GM23338 (cell line): Measurements from ENCODE around the gene UGT1A7. TPM values are rescaled to one million over a fixed set of nuclear protein-coding genes. Genes with fewer than 3 reads are reported as not detected.

ENCODE experiments used
- polyA plus RNA-seq: library from polyadenylated mRNA; unstranded; fragments of >200 nt; fragmentation: Nextera tagmentation; extraction: Ambion mirVana; gene quantifications from 2 replicates; pipeline ENCODE4 v1.2.1, GENCODE V29; 2016
- total RNA-seq: library from RNA; depleted of rRNA; stranded (reverse); fragments of >200 nt; shearing (Covaris generic); gene quantifications from 2 replicates; pipeline ENCODE4 v1.2.3, GENCODE V29; 2014; rRNA removed

Gene UGT1A7
- total and polyA plus RNA-seq, 2 experiments from 2014 or later, result not detected

Other genes starting within 250 kb of the UGT1A7 start
- 11.7 and 13.5 TPM in 2 replicates for gene USP40, start 115.1 kb upstream of the UGT1A7 start, total RNA-seq
- gene USP40, start 115.1 kb upstream of the UGT1A7 start, polyA plus RNA-seq, result 4.0 and 5.7 TPM in 2 replicates
- gene UGT1A8, start 64.3 kb upstream of the UGT1A7 start, total RNA-seq, result 0.45 TPM in 1 of 2 replicates, not detected in the other
- not detected in 2 replicates for gene UGT1A8, start 64.3 kb upstream of the UGT1A7 start, polyA plus RNA-seq
- gene UGT1A10, start 45.5 kb upstream of the UGT1A7 start, total RNA-seq, result 0.23 TPM in 1 of 2 replicates, not detected in the other
- gene UGT1A10, start 45.5 kb upstream of the UGT1A7 start, polyA plus RNA-seq, result not detected in 2 replicates
- not detected in 2 replicates for gene UGT1A9, start 10.0 kb upstream of the UGT1A7 start, total RNA-seq
- gene UGT1A9, start 10.0 kb upstream of the UGT1A7 start, polyA plus RNA-seq, result not detected in 2 replicates
- gene UGT1A6, start 11.0 kb downstream of the UGT1A7 start, total RNA-seq, result not detected in 2 replicates
- not detected in 2 replicates for gene UGT1A6, start 11.0 kb downstream of the UGT1A7 start, polyA plus RNA-seq
- not detected in 2 replicates for gene UGT1A5, start 31.0 kb downstream of the UGT1A7 start, total RNA-seq
- gene UGT1A5, start 31.0 kb downstream of the UGT1A7 start, polyA plus RNA-seq, result not detected in 2 replicates
- not detected in 2 replicates for gene UGT1A4, start 36.8 kb downstream of the UGT1A7 start, total RNA-seq
- gene UGT1A4, start 36.8 kb downstream of the UGT1A7 start, polyA plus RNA-seq, result not detected in 2 replicates
- gene UGT1A3, start 47.1 kb downstream of the UGT1A7 start, total RNA-seq, result not detected in 2 replicates
- not detected in 2 replicates for gene UGT1A3, start 47.1 kb downstream of the UGT1A7 start, polyA plus RNA-seq
- not detected in 2 replicates for gene UGT1A1, start 78.4 kb downstream of the UGT1A7 start, total RNA-seq
- gene UGT1A1, start 78.4 kb downstream of the UGT1A7 start, polyA plus RNA-seq, result not detected in 2 replicates
- gene MROH2A, start 96.4 kb downstream of the UGT1A7 start, total RNA-seq, result not detected in 2 replicates
- gene MROH2A, start 96.4 kb downstream of the UGT1A7 start, polyA plus RNA-seq, result not detected in 2 replicates
- 49.2 and 54.8 TPM in 2 replicates for gene HJURP, start 172.6 kb downstream of the UGT1A7 start, total RNA-seq
- gene HJURP, start 172.6 kb downstream of the UGT1A7 start, polyA plus RNA-seq, result 42.9 and 49.4 TPM in 2 replicates
- 0.14 and 1.4 TPM in 2 replicates for gene TRPM8, start 235.5 kb downstream of the UGT1A7 start, total RNA-seq
- gene TRPM8, start 235.5 kb downstream of the UGT1A7 start, polyA plus RNA-seq, result 0.11 TPM in 1 of 2 replicates, not detected in the other